ENCODE measurements around the gene IER3. TPM values are rescaled to one million over a fixed set of nuclear protein-coding genes. Genes with fewer than 3 reads are reported as not detected.

The IER3 gene
- total RNA-seq, 1 donor from 2014 or later, result 77.8 TPM

- intact Hi-C loops (cut with micrococcal nuclease), result loop anchor here (10.0 kb wide), 1 partner anchor 762 kb away; no protein-coding TSS in a partner anchor
Observed at GRCh38 chr6:30726506-30727413, 17.6 kb downstream of the IER3 start.

GRCh38 chr6:30725713-30726505, 18.4 kb downstream of the IER3 start:
- intact Hi-C loops (cut with micrococcal nuclease), result loop anchor here (10.0 kb wide), 1 partner anchor 761 kb away; no protein-coding TSS in a partner anchor

GRCh38 chr6:30724906-30725667, 19.3 kb downstream of the IER3 start:
- intact Hi-C loops (cut with micrococcal nuclease), result loop anchor here (10.0 kb wide), 1 partner anchor 760 kb away; no protein-coding TSS in a partner anchor

- intact Hi-C loops (cut with micrococcal nuclease), result loop anchor here (2.0 to 10.0 kb wide), 2 partner anchors 181 to 759 kb away; no protein-coding TSS in a partner anchor
Observed at GRCh38 chr6:30723843-30724741, 20.3 kb downstream of the IER3 start.

GRCh38 chr6:30723159-30723842, 21.0 kb downstream of the IER3 start:
- intact Hi-C loops (cut with micrococcal nuclease), result loop anchor here (2.0 to 10.0 kb wide), 2 partner anchors 180 to 758 kb away; no protein-coding TSS in a partner anchor

GRCh38 chr6:30722280-30723112, 21.9 kb downstream of the IER3 start:
- intact Hi-C loops (cut with micrococcal nuclease), result loop anchor here (1.0 to 10.0 kb wide), 5 partner anchors 9 to 758 kb away; partner anchors contain the start of gene FLOT1

- intact Hi-C loops (cut with micrococcal nuclease), result loop anchor here (1.0 to 10.0 kb wide), 5 partner anchors 9 to 757 kb away; partner anchors contain the start of gene FLOT1
Observed at GRCh38 chr6:30722025-30722279, 22.4 kb downstream of the IER3 start.

GRCh38 chr6:30721198-30722024, 22.9 kb downstream of the IER3 start:
- intact Hi-C loops (cut with micrococcal nuclease), result loop anchor here (1.0 to 10.0 kb wide), 10 partner anchors 10 to 825 kb away; partner anchors contain the start of genes ABCF1, ATP6V1G2, FLOT1 and NFKBIL1

- intact Hi-C loops (cut with micrococcal nuclease), result loop anchor here (1.0 to 10.0 kb wide), 7 partner anchors 38 to 900 kb away; partner anchors contain the start of genes ABCF1, ATP6V1G2, NFKBIL1 and PPP1R11
Observed at GRCh38 chr6:30720738-30721197, 23.6 kb downstream of the IER3 start.

GRCh38 chr6:30719791-30720737, 24.3 kb downstream of the IER3 start, which contains the start of gene TUBB:
TUBB (plus strand) TSS chr6:30720352; CDS start chr6:30720507, 155 bp downstream.
- intact Hi-C loops (cut with micrococcal nuclease), result loop anchor here (1.0 to 10.0 kb wide), 6 partner anchors 393 to 947 kb away; partner anchors contain the start of genes ATP6V1G2, CSNK2B, LY6G5B and NFKBIL1

GRCh38 chr6:30719356-30719755, 25.0 kb downstream of the IER3 start:
- intact Hi-C loops (cut with micrococcal nuclease), result loop anchor here (5.0 kb wide), 1 partner anchor 948 kb away; the partner anchor contains the start of genes CSNK2B and LY6G5B

GRCh38 chr6:30717845-30718720, 26.3 kb downstream of the IER3 start:
- intact Hi-C loops (cut with micrococcal nuclease), result loop anchor here (1.0 to 5.0 kb wide), 14 partner anchors 31 to 1460 kb away; partner anchors contain the start of genes ABCF1, ATAT1, C6orf136 and CSNK2B

- intact Hi-C loops (cut with micrococcal nuclease), result loop anchor here (1.0 to 5.0 kb wide), 14 partner anchors 30 to 1461 kb away; partner anchors contain the start of genes ABCF1, ATAT1, C6orf136 and CSNK2B
Observed at GRCh38 chr6:30717129-30717844, 27.1 kb downstream of the IER3 start, which contains the start of gene MDC1. MDC1 (minus strand) TSS chr6:30717281; CDS start chr6:30715175, 2,106 bp downstream.

- intact Hi-C loops (cut with micrococcal nuclease), result loop anchor here (1.0 to 5.0 kb wide), 14 partner anchors 30 to 1461 kb away; partner anchors contain the start of genes ABCF1, ATAT1, C6orf136 and CSNK2B
Observed at GRCh38 chr6:30716879-30717128, 27.5 kb downstream of the IER3 start.

Measured in T-helper 1 cell treated with Interleukin-12 subunit alpha and Interleukin-12 subunit beta and Interleukin-4 antibody, amounts not matched to agents 30 ng/mL and 1 ng/mL, for 36 hours (primary cell).